T-cell (primary cell): ENCODE data around the gene SPAG4. TPM values are rescaled to one million over a fixed set of nuclear protein-coding genes. Genes with fewer than 3 reads are reported as not detected.

Experiments
- ATAC-seq, 4 experiments: fragments of 200-7000 bp in 3 of 4; fragments of 150-1000 bp in 1 of 4; cut with Tn5 transposase; replicated peaks in 1 of 4; 1 replicate in 3 of 4; 2 replicates in 1 of 4; pipeline ENCODE4 v1.10.0; 2021; ENCODE audit warnings: moderate library complexity in 3 of 4, mild to moderate bottlenecking in 2 of 4, moderate number of reproducible peaks in 1 of 4
- CTCF ChIA-PET, 2 donors: fragments of 300-600 bp; sonication (Branson Sonifier 250); formaldehyde crosslinking; loops; one replicate each; lab custom pipeline; 2022; ENCODE audit warnings: antibody characterized with exemption in 2 of 2; lab: Charles Lee
- POLR2A ChIA-PET, 2 donors: fragments of 300-600 bp; sonication (Branson Sonifier 250); formaldehyde crosslinking; loops; one replicate each; lab custom pipeline; 2022; ENCODE audit warnings: antibody characterized with exemption in 2 of 2; lab: Charles Lee
- DNase-seq, 35 experiments: peaks; one replicate each; pipeline versions ENCODE4 v3.0.0 to v3.0.0-alpha.2; 2013 to 2023
- H3K27ac ChIP-seq: one replicate; pipeline ENCODE4 v1.5.1; 2013; ENCODE audit warnings: low read length
- H3K27me3 ChIP-seq, 2 experiments: replicated peaks in 1 of 2; 1 replicate in 1 of 2; 2 replicates in 1 of 2; pipeline versions ENCODE4 v1.6.1 to v1.7.0; 2013; ENCODE audit warnings: low read length in 1 of 2, mixed read lengths in 1 of 2; ENCODE audit not compliant: control insufficient read depth in 2 of 2, insufficient read depth in 2 of 2; ENCODE audit errors: extremely low read depth in 1 of 2
- H3K36me3 ChIP-seq, 2 donors: 1 replicate in 1 of 2; 2 replicates in 1 of 2; pipeline versions ENCODE4 v1.6.1 to v1.7.0; 2013; ENCODE audit warnings: low read length in 1 of 2; ENCODE audit not compliant: control insufficient read depth in 2 of 2, insufficient read depth in 1 of 2; ENCODE audit errors: extremely low read depth in 1 of 2
- H3K4me1 ChIP-seq, 2 experiments: 1 replicate in 1 of 2; 2 replicates in 1 of 2; pipeline versions ENCODE4 v1.6.1 to v1.7.0; 2013; ENCODE audit warnings: low read length in 2 of 2, mixed read lengths in 1 of 2; ENCODE audit not compliant: insufficient read depth in 2 of 2, control insufficient read depth in 1 of 2; ENCODE audit errors: extremely low read depth in 1 of 2
- H3K4me3 ChIP-seq, 2 donors: 1 replicate in 1 of 2; 2 replicates in 1 of 2; pipeline versions ENCODE4 v1.5.1 to v1.7.0; 2013; ENCODE audit warnings: mild to moderate bottlenecking in 2 of 2, low read length in 1 of 2, moderate library complexity in 1 of 2; ENCODE audit not compliant: control insufficient read depth in 1 of 2; ENCODE audit errors: extremely low read depth in 1 of 2
- H3K9me3 ChIP-seq: 2 replicates; pipeline ENCODE4 v1.7.0; 2013
- H3K27ac Mint-ChIP-seq, 2 donors: one replicate each; pipeline ENCODE4 v1.8.0; 2020 to 2021; ENCODE audit warnings: mild to moderate bottlenecking in 2 of 2, mixed read lengths in 2 of 2
- H3K27me3 Mint-ChIP-seq, 2 donors: one replicate each; pipeline ENCODE4 v1.8.0; 2021 to 2022; ENCODE audit warnings: mixed read lengths in 2 of 2
- H3K36me3 Mint-ChIP-seq: one replicate; pipeline ENCODE4 v1.8.0; 2021; ENCODE audit warnings: mixed read lengths
- H3K4me1 Mint-ChIP-seq, 3 donors: one replicate each; pipeline ENCODE4 v1.8.0; 2020 to 2022; ENCODE audit warnings: mixed read lengths in 3 of 3, mild to moderate bottlenecking in 1 of 3
- H3K4me3 Mint-ChIP-seq, 3 donors: one replicate each; pipeline ENCODE4 v1.8.0; 2020 to 2022; ENCODE audit warnings: mild to moderate bottlenecking in 3 of 3, mixed read lengths in 3 of 3, moderate library complexity in 3 of 3
- H3K9me3 Mint-ChIP-seq, 3 donors: one replicate each; pipeline ENCODE4 v1.8.0; 2020 to 2022; ENCODE audit warnings: mixed read lengths in 3 of 3
- WGBS: methylation state at CpG from one replicate; pipeline ENCODE4 v1.1.5; 2013; ENCODE audit warnings: missing lambda C conversion rate; ENCODE audit not compliant: insufficient coverage; 5-methylcytosine and 5-hydroxymethylcytosine counted together
- total RNA-seq, 35 experiments: library from RNA in 6 of 35; stranded (reverse) in 6 of 35; fragments of 120-200 nt in 1 of 35; gene quantifications; one replicate each; pipeline versions ENCODE4 v1.2.1 to v1.2.4 and lab custom pipeline; 2013 to 2026

SPAG4 gene
- total RNA-seq, 5 donors from 2014 or later (not counting 1 experiment from before 2014, with no cell fraction given) = 0.76 to 26.4 (median 1.2) TPM

GRCh38 chr20:35669681-35670080 is 54.1 kb downstream of the SPAG4 start:
- no peaks in the 10 kb centered on the region for H3K27me3 ChIP-seq
- peaks cover 3 to 58% of the 10 kb centered on the region in 2 donors for H3K36me3 ChIP-seq
- WGBS = no CpG with 5 or more reads among the region's 1 CpG
- H3K9me3 ChIP-seq = no peaks in the 10 kb centered on the region
- no peak overlapping the region for H3K4me3 ChIP-seq
- no peak overlapping the region for H3K27ac ChIP-seq
- no peak for DNase-seq
- ChIA-PET POLR2A (interaction anchor here in 1 of 2 donors (0.6 kb wide), 1 partner anchor 47 kb away, joined by 4 read pairs; no protein-coding TSS in a partner anchor), CTCF (no interaction called here)
- H3K9me3 Mint-ChIP-seq = no peaks in the 10 kb centered on the region
- H3K27me3 Mint-ChIP-seq = no peaks in the 10 kb centered on the region
- no peak overlapping the region for H3K27ac Mint-ChIP-seq
- peaks cover 4 to 6% (median 5%) of the 10 kb centered on the region in 3 donors for H3K4me1 Mint-ChIP-seq
- no peak for ATAC-seq
- H3K36me3 Mint-ChIP-seq = peaks cover 49% of the 10 kb centered on the region
- peaks cover 0 to 4% of the 10 kb centered on the region in 2 experiments for H3K4me1 ChIP-seq
- H3K4me3 Mint-ChIP-seq = no peak overlapping the region

Other genes with a start within 250 kb of the SPAG4 start
- 10 to 100 TPM; 27.0 to 51.5 (median 41.5) TPM for gene UQCC1, start 203.9 kb upstream of the SPAG4 start, total RNA-seq
- gene GDF5, start 177.6 kb upstream of the SPAG4 start, total RNA-seq = under 1 TPM in 2 of 5 donors, not detected in 3; 0.09 to 0.10 TPM
- 10 to 100 TPM; 45.7 to 70.7 (median 67.4) TPM for gene CEP250, start 160.2 kb upstream of the SPAG4 start, total RNA-seq
- gene C20orf173, start 86.2 kb upstream of the SPAG4 start, total RNA-seq = not detected
- 100 to 1,000 TPM; 135 to 180 (median 166) TPM for gene ERGIC3, start 73.8 kb upstream of the SPAG4 start, total RNA-seq
- 100 to 1,000 TPM; 284 to 408 (median 324) TPM for gene CPNE1, start 49.1 kb downstream of the SPAG4 start, total RNA-seq
- gene RBM12, start 49.1 kb downstream of the SPAG4 start, total RNA-seq = 100 to 1,000 TPM in 3 of 5 donors, 10 to 100 TPM in 2; 89.5 to 113 (median 109) TPM
- 10 to 100 TPM; 17.7 to 33.5 (median 31.2) TPM for gene NFS1, start 83.5 kb downstream of the SPAG4 start, total RNA-seq
- gene ROMO1, start 83.6 kb downstream of the SPAG4 start, total RNA-seq = 10 to 100 TPM; 38.4 to 79.7 (median 62.5) TPM
- 100 to 1,000 TPM; 482 to 966 (median 536) TPM for gene RBM39, start 126.4 kb downstream of the SPAG4 start, total RNA-seq
- gene PHF20, start 156.2 kb downstream of the SPAG4 start, total RNA-seq = 100 to 1,000 TPM in 2 of 5 donors, 10 to 100 TPM in 3; 67.8 to 174 (median 68.9) TPM